Psoas muscle (tissue), 8 donors: ENCODE measurements around the gene TRMT10C. TPM values are rescaled to one million over a fixed set of nuclear protein-coding genes. Genes with fewer than 3 reads are reported as not detected.
"Not testable (repeated sequence)": the region's sequence is repeated elsewhere in the genome, so short reads cannot be mapped to it uniquely, and the experiment has no call there.

ENCODE experiments used
- ATAC-seq, 4 donors: fragments of 200-7000 bp; cut with Tn5 transposase; one replicate each; pipeline ENCODE4 v1.9.1; 2020; ENCODE audit warnings: moderate library complexity in 3 of 4, mild to moderate bottlenecking in 2 of 4
- DNase-seq, 2 donors: peaks; one replicate each; pipeline ENCODE4 v3.0.0-alpha.2; 2020
- H3K27ac ChIP-seq: fragments of 200-600 bp; one replicate; pipeline ENCODE4 v1.8.0; 2022
- H3K27me3 ChIP-seq, 3 donors: fragments of 200-600 bp in 1 of 3; one replicate each; pipeline versions ENCODE4 v1.6.1 to v1.8.0; 2013 to 2022; ENCODE audit warnings: low read length in 2 of 3, mild to moderate bottlenecking in 2 of 3, moderate library complexity in 1 of 3; ENCODE audit not compliant: insufficient read depth in 3 of 3
- H3K36me3 ChIP-seq, 2 donors: fragments of 200-600 bp in 1 of 2; one replicate each; pipeline versions ENCODE4 v1.6.1 to v1.8.0; 2013 to 2022; ENCODE audit warnings: low read depth in 1 of 2, mild to moderate bottlenecking in 1 of 2, moderate library complexity in 1 of 2; ENCODE audit not compliant: insufficient read depth in 1 of 2
- H3K4me1 ChIP-seq: fragments of 200-600 bp; one replicate; pipeline ENCODE4 v1.8.0; 2022
- H3K4me3 ChIP-seq: fragments of 200-600 bp; one replicate; pipeline ENCODE4 v1.8.0; 2022; ENCODE audit warnings: mild to moderate bottlenecking
- H3K9me3 ChIP-seq: fragments of 200-600 bp; one replicate; pipeline ENCODE4 v1.8.0; 2022
- WGBS, 3 donors: extraction: QIAGEN DNeasy Blood & Tissue Kit; methylation state at CpG; one replicate each; pipeline versions ENCODE4 v1.1.6 to v1.1.7; 2013; 5-methylcytosine and 5-hydroxymethylcytosine counted together
- intact Hi-C, 2 donors: fragments of 100-400 bp; cut with DNase I; formaldehyde crosslinking; loops; one replicate each; pipeline versions ENCODE4 v1.11.0 to v1.14.2; 2022
- polyA plus RNA-seq, 3 donors: library from polyadenylated mRNA; stranded (reverse); fragments of 200-250 nt; gene quantifications; one replicate each; pipeline ENCODE4 v1.2.3, GENCODE V29; 2013
- total RNA-seq, 4 donors: library from RNA; stranded (reverse); fragmentation: NEBNext Ultra II Directional in 2 of 4; extraction: Animal tissue kit (Norgen Biotek cat#: 25700) in 2 of 4; gene quantifications; one replicate each; pipeline versions ENCODE4 v1.2.1 to v1.2.4, GENCODE V29; 2021 to 2023
- TF ChIP-seq, protein P1 (sequence below): fragments of 200-600 bp; IDR thresholded peaks from one replicate; pipeline ENCODE4 v1.8.0; 2022; ENCODE audit warnings: antibody characterized with exemption
- donor health status: healthy with polysubstance abuse.
- donor health status: DM: no; HTN: no; CAD: no; lungs with moderate emphysema.
- donor health status: Bipolar disorder and iron deficiency.
- donor health status: healthy.
- donor health status: DM: yes; HTN: yes; CAD: no.
- donor health status: DM: no; HTN: no; CAD: no.
- donor health status: DM: no; HTN: no; CAD: no.
- donor health status: DM: yes; HTN: yes; CAD: no.

TRMT10C gene
- total and polyA plus RNA-seq, 7 donors = 23.4 to 64.0 (median 28.3) TPM

DNA sequence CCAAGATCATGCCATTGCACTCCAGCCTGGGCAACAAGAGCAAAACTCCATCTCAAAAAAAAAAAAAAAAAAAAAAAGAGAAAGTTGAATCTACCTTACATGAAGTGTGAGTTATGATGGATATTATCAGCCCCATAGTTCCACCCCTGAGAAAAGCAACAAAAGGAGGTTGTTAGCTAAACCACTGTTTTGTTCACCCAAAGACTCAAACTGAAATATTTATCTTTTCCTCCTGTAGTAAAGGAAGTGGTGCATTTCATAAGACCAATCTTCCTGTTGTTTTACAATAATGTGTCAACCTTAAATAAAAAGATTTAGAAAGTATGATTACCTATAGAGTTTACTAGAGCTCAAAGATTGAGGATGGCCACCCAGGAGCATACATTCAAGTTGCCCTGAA, 18.7 kb upstream of the TRMT10C start:
- H3K27me3 ChIP-seq = peaks cover 0 to 2% (median 0%) of the 10 kb centered on the region in 3 donors
- H3K36me3 ChIP-seq = no peaks in the 10 kb centered on the region
- H3K4me1 ChIP-seq = no peaks in the 10 kb centered on the region
- intact Hi-C loops = no loop called here
- ATAC-seq (no peak), DNase-seq (no peak)
- no peaks in the 10 kb centered on the region for H3K9me3 ChIP-seq
- no peak overlapping the region for H3K4me3 ChIP-seq
- TF ChIP-seq, protein P1, sequence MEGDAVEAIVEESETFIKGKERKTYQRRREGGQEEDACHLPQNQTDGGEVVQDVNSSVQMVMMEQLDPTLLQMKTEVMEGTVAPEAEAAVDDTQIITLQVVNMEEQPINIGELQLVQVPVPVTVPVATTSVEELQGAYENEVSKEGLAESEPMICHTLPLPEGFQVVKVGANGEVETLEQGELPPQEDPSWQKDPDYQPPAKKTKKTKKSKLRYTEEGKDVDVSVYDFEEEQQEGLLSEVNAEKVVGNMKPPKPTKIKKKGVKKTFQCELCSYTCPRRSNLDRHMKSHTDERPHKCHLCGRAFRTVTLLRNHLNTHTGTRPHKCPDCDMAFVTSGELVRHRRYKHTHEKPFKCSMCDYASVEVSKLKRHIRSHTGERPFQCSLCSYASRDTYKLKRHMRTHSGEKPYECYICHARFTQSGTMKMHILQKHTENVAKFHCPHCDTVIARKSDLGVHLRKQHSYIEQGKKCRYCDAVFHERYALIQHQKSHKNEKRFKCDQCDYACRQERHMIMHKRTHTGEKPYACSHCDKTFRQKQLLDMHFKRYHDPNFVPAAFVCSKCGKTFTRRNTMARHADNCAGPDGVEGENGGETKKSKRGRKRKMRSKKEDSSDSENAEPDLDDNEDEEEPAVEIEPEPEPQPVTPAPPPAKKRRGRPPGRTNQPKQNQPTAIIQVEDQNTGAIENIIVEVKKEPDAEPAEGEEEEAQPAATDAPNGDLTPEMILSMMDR = no peak
- H3K27ac ChIP-seq = no peak overlapping the region

DNA sequence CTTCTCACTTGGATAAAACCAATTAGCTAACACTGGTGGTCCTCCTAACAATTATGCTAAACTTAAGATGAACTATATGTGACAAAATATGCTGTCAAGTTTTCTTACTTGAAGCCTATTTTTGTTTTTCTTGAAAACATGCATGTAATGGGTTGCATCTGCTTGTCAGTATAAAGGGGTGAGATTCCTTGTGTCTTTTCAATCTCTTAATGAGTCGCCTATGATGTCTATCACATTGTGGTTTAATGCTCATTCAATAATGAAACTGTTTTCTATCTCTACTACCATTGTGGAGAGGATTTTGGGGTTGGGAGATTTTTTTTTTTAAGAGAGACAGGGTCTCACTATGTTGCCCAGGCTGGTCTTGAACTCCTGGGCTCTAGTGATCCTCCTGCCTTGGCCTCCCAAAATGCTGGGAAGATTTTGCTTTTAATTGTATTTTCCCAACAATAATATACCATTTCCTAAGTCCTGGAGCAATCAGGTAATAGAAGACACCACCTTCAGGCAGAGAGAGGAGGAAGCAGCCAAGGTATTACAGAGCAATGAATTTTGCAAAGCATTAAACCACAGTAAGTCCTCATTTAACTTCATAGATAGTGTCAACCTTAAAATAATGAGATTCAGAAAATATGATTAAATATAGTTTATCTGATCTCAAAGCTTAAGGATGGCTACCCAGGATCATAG, 17.4 kb upstream of the TRMT10C start:
- 79 to 91% (median 85%) methylated on average over 1 of the region's 1 CpG for WGBS, 3 donors
- ATAC-seq (no peak), DNase-seq (no peak)
- Histone ChIP-seq H3K4me3 (no peak overlapping the region), H3K36me3 (no peaks in the 10 kb centered on the region), H3K27ac (no peak overlapping the region), H3K4me1 (no peaks in the 10 kb centered on the region), H3K9me3 (no peaks in the 10 kb centered on the region), H3K27me3 (peaks cover 0 to 2% (median 0%) of the 10 kb centered on the region in 3 donors)
- TF ChIP-seq, protein P1 = peak; percentile 8
- intact Hi-C loops = no loop called here

DNA sequence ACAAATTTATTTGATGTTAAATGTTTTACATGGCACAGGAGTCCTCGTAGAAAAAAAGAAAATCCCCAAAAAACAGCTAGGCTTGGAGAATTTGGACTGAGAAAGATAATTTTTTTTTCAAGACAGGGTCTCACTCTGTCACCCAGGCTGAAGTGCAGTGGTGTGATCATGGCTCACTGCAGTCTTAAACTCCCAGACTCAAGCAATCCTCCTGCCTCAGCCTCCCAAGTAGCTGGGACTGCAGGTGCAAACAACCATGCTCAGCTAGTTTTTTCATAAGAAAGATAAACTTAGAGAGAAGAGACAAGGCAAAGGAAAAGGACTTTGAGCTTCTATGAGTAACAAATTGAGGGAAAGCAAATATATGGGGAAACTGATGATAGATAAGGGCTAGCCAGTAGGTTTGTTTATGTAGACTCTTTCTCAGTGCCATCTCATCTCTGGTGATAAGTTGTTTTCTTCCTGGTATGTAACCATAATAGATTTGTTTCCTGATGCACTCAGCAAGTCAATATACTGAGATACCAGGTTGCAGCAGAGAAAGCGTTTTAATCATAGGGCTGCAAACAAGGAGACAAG, 13.1 kb upstream of the TRMT10C start:
- TF ChIP-seq, protein P1 = no peak
- WGBS, 3 donors = 67 to 71% (median 68%) methylated on average over 2 of the region's 2 CpGs
- no peak overlapping the region for H3K27ac ChIP-seq
- no peaks in the 10 kb centered on the region for H3K27me3 ChIP-seq
- no peaks in the 10 kb centered on the region for H3K9me3 ChIP-seq
- ATAC-seq (no peak), DNase-seq (no peak)
- H3K4me1 ChIP-seq = no peaks in the 10 kb centered on the region
- H3K36me3 ChIP-seq = no peaks in the 10 kb centered on the region
- intact Hi-C loops = no loop called here
- H3K4me3 ChIP-seq = no peak overlapping the region

DNA sequence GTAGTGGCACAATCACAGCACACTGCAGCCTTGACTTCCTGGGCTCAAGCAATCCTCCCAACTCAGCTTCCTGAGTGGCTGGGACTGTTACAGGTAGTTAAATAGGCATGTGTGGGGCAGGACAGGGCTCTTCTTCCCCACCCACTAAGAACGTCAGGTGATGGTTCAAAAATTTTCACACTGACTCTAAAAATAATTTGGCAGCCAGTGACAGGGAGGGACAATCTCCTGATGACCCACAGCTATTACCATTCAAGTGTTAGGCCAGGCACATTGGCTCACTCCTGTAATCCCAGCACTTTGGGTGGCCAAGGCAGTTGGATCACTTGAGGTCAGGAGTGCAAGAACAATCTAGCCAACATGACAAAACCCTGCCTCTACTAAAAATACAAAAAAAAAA, 12.2 kb upstream of the TRMT10C start:
- 17 to 50% (median 32%) methylated on average over 1 of the region's 1 CpG for WGBS, 3 donors
- no peak for ATAC-seq
- intact Hi-C loops = no loop called here
- DNase-seq = no peak
- no peaks in the 10 kb centered on the region for H3K9me3 ChIP-seq
- TF ChIP-seq, protein P1 = no peak
- H3K27ac ChIP-seq = no peak overlapping the region
- no peaks in the 10 kb centered on the region for H3K4me1 ChIP-seq
- H3K4me3 ChIP-seq = no peak overlapping the region
- no peaks in the 10 kb centered on the region for H3K27me3 ChIP-seq
- H3K36me3 ChIP-seq = no peaks in the 10 kb centered on the region

DNA sequence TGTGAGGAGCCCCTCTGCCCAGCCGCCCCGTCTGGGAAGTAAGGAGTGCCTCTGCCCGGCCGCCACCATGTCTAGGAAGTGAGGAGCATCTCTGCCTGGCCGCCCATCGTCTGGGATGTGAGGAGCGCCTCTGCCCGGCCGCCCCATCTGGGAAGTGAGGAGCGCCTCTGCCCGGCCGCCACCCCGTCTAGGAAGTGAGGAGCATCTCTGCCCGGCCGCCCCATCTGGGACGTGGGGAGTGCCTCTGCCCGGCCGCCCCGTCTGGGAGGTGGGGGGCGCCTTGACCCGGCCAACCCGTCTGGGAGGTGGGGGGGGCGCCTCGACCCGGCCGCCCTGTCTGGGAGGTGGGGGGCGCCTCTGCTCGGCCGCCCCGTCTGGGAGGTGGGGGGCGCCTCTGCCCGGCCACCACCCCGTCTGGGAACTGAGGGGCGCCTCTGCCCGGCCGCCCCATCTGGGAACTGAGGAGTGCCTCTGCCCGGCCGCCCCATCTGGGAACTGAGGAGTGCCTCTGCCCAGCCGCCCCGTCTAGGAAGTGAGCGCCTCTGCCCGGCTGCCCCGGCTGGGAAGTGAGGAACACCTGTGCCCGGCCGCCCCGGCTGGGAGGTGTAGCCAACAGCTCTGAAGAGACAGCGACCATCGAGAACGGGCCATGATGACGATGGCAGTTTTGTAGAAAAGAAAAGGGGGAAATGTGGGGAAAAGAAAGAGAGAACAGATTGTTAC, 10.1 kb upstream of the TRMT10C start:
- H3K27me3 ChIP-seq = peaks cover 0 to 11% (median 3%) of the 10 kb centered on the region in 3 donors
- ATAC-seq, H3K9me3 ChIP-seq, intact Hi-C loops, H3K4me3 ChIP-seq, H3K27ac ChIP-seq, DNase-seq, H3K36me3 ChIP-seq, H3K4me1 ChIP-seq: not testable (repeated sequence)
- WGBS, 3 donors = 95 to 97% (median 95%) methylated on average over 43 to 50 of the region's 50 CpGs

DNA sequence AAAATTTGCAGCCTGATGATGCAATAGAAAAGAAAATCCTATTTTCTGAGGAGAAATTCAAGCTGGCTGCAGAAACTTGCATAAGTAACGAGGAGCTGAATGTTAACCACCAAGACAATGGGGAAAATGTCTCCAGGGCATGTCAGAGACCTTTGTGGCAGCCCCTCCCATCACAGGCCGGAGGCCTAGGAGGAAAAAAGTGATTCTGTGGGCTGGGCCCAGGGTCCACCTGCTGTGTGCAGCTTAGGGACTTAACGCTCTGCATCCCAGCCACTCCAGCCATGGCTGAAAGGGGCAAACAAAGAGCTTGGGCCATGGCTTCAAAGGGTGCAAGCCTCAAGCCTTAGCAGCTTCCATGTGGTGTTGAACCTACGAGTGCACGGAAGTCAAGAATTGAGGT, 8.3 kb upstream of the TRMT10C start:
- DNase-seq, H3K27ac ChIP-seq, H3K4me3 ChIP-seq, H3K36me3 ChIP-seq, intact Hi-C loops, H3K9me3 ChIP-seq, H3K4me1 ChIP-seq, ATAC-seq: not testable (repeated sequence)
- H3K27me3 ChIP-seq = peaks cover 2 to 20% (median 3%) of the 10 kb centered on the region in 3 donors
- 80 to 82% (median 81%) methylated on average over 5 of the region's 5 CpGs for WGBS, 3 donors
